Adipocyte (in vitro differentiated cells): ENCODE data around the gene CMBL.
A peak's percentile ranks its signal among the peaks of the same experiment; 100 is the strongest.
"Not testable (repeated sequence)": the region's sequence is repeated elsewhere in the genome, so short reads cannot be mapped to it uniquely, and the experiment has no call there.

Experiments used
- DNase-seq: peaks from one replicate; pipeline ENCODE4 v3.0.0-alpha.2; 2015; ENCODE audit warnings: low read depth
- H3K27me3 ChIP-seq: replicated peaks from 2 replicates; pipeline ENCODE4 v1.7.0; 2013; ENCODE audit warnings: mild to moderate bottlenecking, low read length, moderate library complexity; ENCODE audit not compliant: control insufficient read depth, insufficient read depth
- H3K36me3 ChIP-seq: 2 replicates; pipeline ENCODE4 v1.7.0; 2013; ENCODE audit warnings: low read length, mild to moderate bottlenecking, moderate library complexity; ENCODE audit not compliant: control insufficient read depth, insufficient read depth, severe bottlenecking
- H3K4me1 ChIP-seq: 2 replicates; pipeline ENCODE4 v1.7.0; 2013; ENCODE audit warnings: mild to moderate bottlenecking, low read length, moderate library complexity; ENCODE audit not compliant: control insufficient read depth, insufficient read depth
- H3K4me3 ChIP-seq: 2 replicates; pipeline ENCODE4 v1.7.0; 2013; ENCODE audit warnings: mild to moderate bottlenecking, low read length, moderate library complexity
- H3K9ac ChIP-seq: 2 replicates; pipeline ENCODE4 v1.7.0; 2013; ENCODE audit warnings: mild to moderate bottlenecking, low read length, moderate library complexity
- H3K9me3 ChIP-seq: 2 replicates; pipeline ENCODE4 v1.7.0; 2013; ENCODE audit warnings: mild to moderate bottlenecking, low read length, moderate library complexity; ENCODE audit not compliant: control insufficient read depth

The CMBL gene

GRCh38 chr5:10289353-10289752 is 18.3 kb downstream of the CMBL start:
- Histone ChIP-seq H3K4me1 (peaks cover 30% of the 10 kb centered on the region), H3K9me3 (no peaks in the 10 kb centered on the region)
- no peak for DNase-seq

DNA sequence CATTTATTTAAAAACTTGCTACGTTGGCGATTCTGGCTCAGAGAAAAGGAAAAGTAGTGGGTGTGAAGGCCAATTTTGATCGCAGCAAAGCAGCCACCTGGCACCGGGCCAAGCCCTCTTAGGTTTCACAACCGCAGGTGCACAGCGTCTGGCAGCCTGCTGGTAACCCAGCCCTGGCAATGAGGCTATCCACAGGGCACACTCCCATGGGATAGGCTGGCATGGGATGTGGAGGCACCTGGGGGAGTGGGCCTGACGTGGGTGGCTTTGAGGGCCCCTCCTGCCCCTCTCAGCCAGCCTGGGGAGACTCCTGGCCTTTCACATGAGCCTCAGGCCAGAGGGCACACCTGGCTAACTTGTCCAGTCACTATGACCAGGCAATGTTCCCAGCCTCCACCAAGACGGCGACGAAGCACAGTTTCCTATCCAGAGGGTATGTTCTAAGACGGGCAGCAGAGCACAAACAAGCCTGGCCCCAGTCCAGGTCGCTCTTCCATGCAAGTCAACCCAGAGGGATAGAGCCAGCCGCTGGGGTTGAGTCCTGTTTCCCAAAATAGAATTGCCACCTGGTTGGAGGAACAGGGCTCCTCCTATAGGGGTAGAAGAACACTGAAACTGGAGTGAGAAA is 19.0 kb downstream of the CMBL start:
- peaks cover 30% of the 10 kb centered on the region for H3K4me1 ChIP-seq
- no peaks in the 10 kb centered on the region for H3K27me3 ChIP-seq
- H3K4me3 ChIP-seq = no peak overlapping the region
- peak overlapping the region; percentile 39 for H3K9ac ChIP-seq
- no peak for DNase-seq
- H3K9me3 ChIP-seq = no peaks in the 10 kb centered on the region
- peaks cover 6% of the 10 kb centered on the region for H3K36me3 ChIP-seq

More at GRCh38 chr5:10289353-10289752, 18.3 kb downstream of the CMBL start:
- Histone ChIP-seq H3K27me3 (no peaks in the 10 kb centered on the region), H3K4me3 (no peak overlapping the region), H3K36me3 (peaks cover 6% of the 10 kb centered on the region), H3K9ac (peak overlapping the region; percentile 55)

GRCh38 chr5:10286862-10287227 is 20.9 kb downstream of the CMBL start:
- Histone ChIP-seq H3K4me3 (no peak overlapping the region), H3K9ac (no peak overlapping the region), H3K27me3 (no peaks in the 10 kb centered on the region), H3K9me3 (no peaks in the 10 kb centered on the region), H3K36me3 (peaks cover 6% of the 10 kb centered on the region), H3K4me1 (peaks cover 30% of the 10 kb centered on the region)
- no peak for DNase-seq

DNA sequence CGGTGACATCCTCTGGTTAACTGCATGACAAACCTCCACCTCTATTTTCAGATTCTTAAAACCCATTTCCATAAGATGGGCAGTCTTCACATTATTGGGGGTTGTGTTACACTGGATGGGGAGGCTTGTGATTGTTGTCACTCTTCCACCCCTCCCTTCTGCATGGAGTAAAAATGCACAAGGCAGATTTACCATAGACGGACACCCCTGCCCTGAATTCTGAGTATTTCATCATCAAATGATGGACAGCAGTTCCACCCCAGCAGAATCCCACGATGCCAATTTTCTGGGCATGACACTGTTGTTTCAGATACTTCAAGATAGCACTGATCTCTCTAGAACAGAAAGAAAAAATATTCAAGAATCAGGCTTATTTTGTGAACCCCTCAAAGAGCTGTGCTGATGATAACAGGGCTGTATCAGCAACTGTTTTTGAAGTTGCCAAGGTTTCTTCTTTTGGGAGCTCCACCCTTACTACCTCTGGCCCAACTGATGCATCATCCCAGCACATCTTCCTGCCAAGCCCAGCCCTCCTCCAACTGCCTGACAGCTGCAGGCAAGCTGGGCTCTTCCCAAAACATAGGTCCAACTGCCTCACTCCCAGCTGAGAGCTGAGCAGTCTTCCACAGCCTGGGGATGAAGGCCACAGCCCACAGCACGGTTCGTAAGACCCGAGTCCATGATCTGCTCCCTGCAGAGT is 21.4 kb downstream of the CMBL start:
- peaks cover 6% of the 10 kb centered on the region for H3K36me3 ChIP-seq
- H3K4me3 ChIP-seq = no peak overlapping the region
- no peaks in the 10 kb centered on the region for H3K9me3 ChIP-seq
- peaks cover 30% of the 10 kb centered on the region for H3K4me1 ChIP-seq
- no peak for DNase-seq
- H3K27me3 ChIP-seq = no peaks in the 10 kb centered on the region
- H3K9ac ChIP-seq = no peak overlapping the region

- H3K36me3 ChIP-seq, H3K4me3 ChIP-seq, H3K27me3 ChIP-seq, H3K9ac ChIP-seq, H3K9me3 ChIP-seq: not testable (repeated sequence)
- DNase-seq = peak; percentile 50
- H3K4me1 ChIP-seq = peaks cover 30% of the 10 kb centered on the region
Observed at GRCh38 chr5:10285362-10285761, 22.3 kb downstream of the CMBL start.

- Histone ChIP-seq H3K4me1 (peaks cover 23% of the 10 kb centered on the region), H3K9me3 (no peaks in the 10 kb centered on the region), H3K9ac (peak overlapping the region; percentile 26), H3K27me3 (no peaks in the 10 kb centered on the region), H3K36me3 (peaks cover 9% of the 10 kb centered on the region), H3K4me3 (no peak overlapping the region)
- DNase-seq = peak; percentile 88
Observed at GRCh38 chr5:10283927-10284635, 23.6 kb downstream of the CMBL start.

DNA sequence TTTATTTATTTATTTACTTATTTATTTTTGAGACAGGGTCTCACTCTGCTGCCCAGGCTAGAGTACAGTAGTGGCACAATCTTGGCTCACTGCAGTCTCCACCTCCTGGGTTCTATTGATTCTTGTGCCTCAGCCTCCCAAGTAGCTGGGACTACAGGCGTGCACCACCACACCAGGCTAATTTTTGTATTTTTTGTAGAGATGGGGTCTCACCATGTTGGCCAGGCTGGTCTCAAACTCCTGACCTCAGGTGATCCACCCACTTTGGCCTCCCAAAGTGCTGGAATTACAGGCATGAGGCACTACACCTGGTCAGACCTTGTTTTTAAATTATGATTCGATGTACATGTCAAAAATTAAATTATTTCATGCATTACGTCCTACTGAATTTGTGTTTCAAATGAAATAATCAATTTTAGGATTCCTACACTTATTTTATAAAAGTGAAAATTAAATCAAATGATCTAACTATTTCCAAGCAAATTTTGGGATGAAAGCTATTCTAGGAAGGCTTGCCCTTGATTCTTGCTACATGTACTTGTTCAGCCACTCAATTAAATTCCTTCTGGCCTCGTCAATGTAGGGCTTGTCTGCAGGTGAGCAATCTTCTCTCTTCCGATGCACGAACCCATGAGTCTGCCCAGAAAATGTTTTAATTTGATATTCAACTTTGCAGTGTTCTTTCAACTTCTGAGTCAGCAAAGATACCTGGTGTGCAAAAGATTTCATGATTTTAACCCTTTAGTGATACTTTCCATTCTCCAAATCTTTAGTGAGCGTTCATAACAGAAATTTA is 27.6 kb downstream of the CMBL start:
- Histone ChIP-seq H3K36me3 (peaks cover 3% of the 10 kb centered on the region), H3K4me1 (peaks cover 10% of the 10 kb centered on the region)
- no peak for DNase-seq

DNA sequence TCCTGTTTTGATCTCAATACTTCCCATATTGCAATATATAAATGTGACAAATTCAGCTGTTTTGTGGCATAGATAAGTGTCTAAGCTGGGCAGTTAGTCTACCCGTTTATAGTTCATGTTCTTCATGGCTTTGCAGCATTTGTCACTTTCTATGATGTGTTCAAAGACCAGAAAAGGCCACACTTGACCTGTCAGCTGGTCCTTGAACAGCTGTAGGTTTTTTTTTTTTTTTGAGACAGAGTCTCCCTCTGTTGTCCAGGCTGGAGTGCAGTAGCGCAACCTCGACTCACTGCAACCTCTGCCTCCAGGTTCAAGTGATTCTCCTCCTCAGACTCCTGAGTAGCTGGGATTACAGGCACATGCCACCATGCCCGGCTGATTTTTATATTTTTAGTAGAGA is 28.4 kb downstream of the CMBL start:
- Histone ChIP-seq H3K36me3 (peaks cover 3% of the 10 kb centered on the region), H3K4me3 (no peak overlapping the region), H3K9me3 (no peaks in the 10 kb centered on the region), H3K4me1 (peaks cover 10% of the 10 kb centered on the region), H3K9ac (no peak overlapping the region), H3K27me3 (no peaks in the 10 kb centered on the region)
- DNase-seq = no peak

More for the DNA sequence above, 27.6 kb downstream of the CMBL start:
- H3K9me3 ChIP-seq = no peaks in the 10 kb centered on the region
- H3K9ac ChIP-seq = no peak overlapping the region
- H3K27me3 ChIP-seq = no peaks in the 10 kb centered on the region
- H3K4me3 ChIP-seq = no peak overlapping the region

GRCh38 chr5:10278658-10279279 is 28.9 kb downstream of the CMBL start:
- no peaks in the 10 kb centered on the region for H3K9me3 ChIP-seq
- H3K4me1 ChIP-seq = peaks cover 10% of the 10 kb centered on the region
- H3K9ac ChIP-seq = no peak overlapping the region
- H3K36me3 ChIP-seq = peaks cover 3% of the 10 kb centered on the region
- H3K27me3 ChIP-seq = no peaks in the 10 kb centered on the region
- DNase-seq = no peak
- no peak overlapping the region for H3K4me3 ChIP-seq

DNA sequence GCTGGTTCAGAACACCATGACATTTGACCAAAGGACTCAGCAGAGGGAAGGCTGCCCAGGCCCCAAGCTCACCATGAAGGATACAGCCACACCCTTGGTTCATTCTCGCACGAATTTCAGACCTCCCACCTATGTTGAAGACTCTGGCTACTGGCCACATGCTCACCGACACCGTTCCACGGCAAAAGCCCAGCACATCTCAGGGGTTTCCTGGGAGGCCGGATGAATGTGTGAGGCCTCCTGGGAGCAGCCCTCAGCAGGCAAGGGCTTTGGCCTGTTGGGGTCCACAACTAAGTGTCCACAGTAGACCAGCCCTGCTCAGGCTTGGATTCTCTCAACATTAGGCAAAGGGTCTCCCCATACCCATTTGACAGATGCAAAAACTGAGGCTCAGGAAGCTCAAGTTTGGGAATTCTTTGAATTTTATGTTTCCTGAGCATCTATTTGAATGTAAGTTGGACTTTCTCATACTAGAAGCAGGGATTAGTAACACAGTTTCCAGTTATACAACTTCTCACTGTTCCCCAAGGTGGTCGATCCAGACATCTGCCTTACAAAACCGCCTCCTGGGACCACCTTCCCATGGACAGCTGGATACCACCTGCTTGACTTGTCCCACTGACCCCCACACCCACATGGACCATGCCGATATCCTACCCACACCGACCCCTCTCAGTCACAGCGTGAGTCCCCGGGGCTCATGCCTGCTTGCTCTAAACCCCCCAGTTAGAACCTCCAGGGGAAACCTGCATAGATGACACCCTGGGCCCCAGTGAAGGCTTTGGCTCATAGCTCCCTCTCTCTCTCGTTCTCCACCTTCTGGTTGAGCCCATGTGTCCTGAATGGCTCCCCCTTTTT is 29.7 kb downstream of the CMBL start:
- H3K4me1 ChIP-seq = peaks cover 10% of the 10 kb centered on the region
- H3K27me3 ChIP-seq = no peaks in the 10 kb centered on the region
- H3K9me3 ChIP-seq = no peaks in the 10 kb centered on the region
- no peak for DNase-seq
- H3K4me3 ChIP-seq = no peak overlapping the region
- H3K9ac ChIP-seq = no peak overlapping the region
- peaks cover 3% of the 10 kb centered on the region for H3K36me3 ChIP-seq
